Gastroesophageal sphincter (tissue), 4 donors: ENCODE measurements around the gene TENT4B. TPM values are rescaled to one million over a fixed set of nuclear protein-coding genes. Genes with fewer than 3 reads are reported as not detected.

Experiments
- ATAC-seq: fragments of 150-250 bp; one replicate; pipeline ENCODE4 v1.9.1; 2016; ENCODE audit warnings: mild to moderate bottlenecking, moderate library complexity
- H3K27ac ChIP-seq, 4 donors: fragments of 200-600 bp; sonication (generic) in 3 of 4; 1 replicate in 3 of 4; 2 replicates in 1 of 4; pipeline ENCODE4 v1.5.1; 2016 to 2019
- H3K27me3 ChIP-seq: fragments of 200-600 bp; sonication (generic); one replicate; pipeline ENCODE4 v1.5.1; 2019
- H3K36me3 ChIP-seq, 2 donors: fragments of 200-600 bp; sonication (generic); one replicate each; pipeline ENCODE4 v1.5.1; 2019; ENCODE audit warnings: control low read depth in 1 of 2
- H3K4me1 ChIP-seq, 3 donors: fragments of 200-600 bp; sonication (generic); 1 replicate in 2 of 3; 2 replicates in 1 of 3; pipeline ENCODE4 v1.5.1; 2016 to 2019; ENCODE audit warnings: control low read depth in 2 of 3
- H3K4me3 ChIP-seq, 2 donors: fragments of 200-600 bp; sonication (generic); one replicate each; pipeline ENCODE4 v1.5.1; 2019; ENCODE audit warnings: mild to moderate bottlenecking in 1 of 2, moderate library complexity in 1 of 2
- H3K9me3 ChIP-seq, 3 donors: fragments of 200-600 bp; sonication (generic); one replicate each; pipeline ENCODE4 v1.5.1; 2017 to 2019; ENCODE audit warnings: control low read depth in 2 of 3
- CTCF ChIP-seq, 4 experiments: fragments of 200-600 bp in 2 of 4; fragments of 450-650 bp in 2 of 4; sonication (generic) in 1 of 4; IDR thresholded peaks; one replicate each; pipeline ENCODE4 v1.5.1; 2017 to 2019; ENCODE audit warnings: antibody characterized with exemption in 4 of 4, mild to moderate bottlenecking in 2 of 4, moderate library complexity in 2 of 4
- EP300 ChIP-seq: sonication (generic); formaldehyde crosslinking; IDR thresholded peaks from one replicate; pipeline ENCODE4 v1.6.1; 2017; ENCODE audit warnings: antibody characterized with exemption, mild to moderate bottlenecking
- POLR2A ChIP-seq, 2 donors: fragments of 450-650 bp; IDR thresholded peaks; one replicate each; pipeline ENCODE4 v1.6.1; 2017; ENCODE audit warnings: antibody characterized with exemption in 2 of 2, mild to moderate bottlenecking in 2 of 2, moderate library complexity in 1 of 2
- POLR2AphosphoS5 ChIP-seq: sonication (generic); formaldehyde crosslinking; IDR thresholded peaks from one replicate; pipeline ENCODE4 v1.6.1; 2017; ENCODE audit warnings: antibody characterized with exemption
- WGBS, 2 donors: methylation state at CpG; one replicate each; pipeline ENCODE4 v1.1.5; 2018; ENCODE audit warnings: low coverage in 1 of 2; 5-methylcytosine and 5-hydroxymethylcytosine counted together
- total RNA-seq, 4 donors: library from RNA; depleted of rRNA; stranded (reverse); fragments of >200 nt; gene quantifications; one replicate each; pipeline ENCODE4 v1.1.0, GENCODE V29; 2016

Gene TENT4B
- total RNA-seq, 4 donors from 2014 or later, result 13.9 to 25.7 (median 20.9) TPM

GRCh38 chr16:50219402-50219975, 66.4 kb downstream of the TENT4B start:
- 93 to 100% methylated on average over 3 to 4 of the region's 4 CpGs for WGBS, 2 donors
- Histone ChIP-seq H3K9me3 (no peaks in the 10 kb centered on the region), H3K27ac (no peak overlapping the region), H3K4me3 (no peak overlapping the region), H3K36me3 (peaks cover 0 to 98% of the 10 kb centered on the region in 2 donors), H3K4me1 (no peaks in the 10 kb centered on the region), H3K27me3 (no peaks in the 10 kb centered on the region)
- no peak for TF ChIP-seq EP300
- no peak for ATAC-seq

- no peaks in the 10 kb centered on the region for H3K9me3 ChIP-seq
- H3K27ac ChIP-seq, result no peak overlapping the region
- no peaks in the 10 kb centered on the region for H3K27me3 ChIP-seq
- H3K4me3 ChIP-seq, result no peak overlapping the region
- ATAC-seq, result no peak
- 91 to 100% methylated on average over 3 of the region's 3 CpGs for WGBS, 2 donors
- TF ChIP-seq CTCF (IDR thresholded peaks at IDR 0.05) (no peak), POLR2AphosphoS5 (no peak), EP300 (no peak), POLR2A (IDR thresholded peaks at IDR 0.05) (no peak)
- H3K4me1 ChIP-seq, result no peaks in the 10 kb centered on the region
- H3K36me3 ChIP-seq, result peaks cover 10 to 100% of the 10 kb centered on the region in 2 donors
Measured at GRCh38 chr16:50224286-50224685, 71.2 kb downstream of the TENT4B start.

- H3K36me3 ChIP-seq, result peaks cover 10 to 85% of the 10 kb centered on the region in 2 donors
- no peak for ATAC-seq
- H3K27ac ChIP-seq, result no peak overlapping the region
- TF ChIP-seq CTCF (IDR thresholded peaks at IDR 0.05) (no peak), EP300 (no peak), POLR2A (IDR thresholded peaks at IDR 0.05) (no peak), POLR2AphosphoS5 (no peak)
- 43 to 74% methylated on average over 1 to 3 of the region's 3 CpGs for WGBS, 2 donors
- H3K27me3 ChIP-seq, result no peaks in the 10 kb centered on the region
- H3K9me3 ChIP-seq, result no peaks in the 10 kb centered on the region
- H3K4me3 ChIP-seq, result no peak overlapping the region
- no peaks in the 10 kb centered on the region for H3K4me1 ChIP-seq
Measured at GRCh38 chr16:50227120-50227519, 74.0 kb downstream of the TENT4B start.

- Histone ChIP-seq H3K9me3 (no peaks in the 10 kb centered on the region), H3K27me3 (no peaks in the 10 kb centered on the region), H3K4me1 (no peaks in the 10 kb centered on the region), H3K36me3 (peaks cover 10 to 80% of the 10 kb centered on the region in 2 donors), H3K4me3 (no peak overlapping the region), H3K27ac (no peak overlapping the region)
- no peak for ATAC-seq
- 75 to 93% methylated on average over 6 to 7 of the region's 8 CpGs for WGBS, 2 donors
- TF ChIP-seq EP300 (no peak), POLR2AphosphoS5 (no peak), CTCF (IDR thresholded peaks at IDR 0.05) (no peak), POLR2A (IDR thresholded peaks at IDR 0.05) (no peak)
Measured at GRCh38 chr16:50227665-50228064, 74.6 kb downstream of the TENT4B start.

- no peak for TF ChIP-seq POLR2AphosphoS5
- no peak for TF ChIP-seq EP300
- TF ChIP-seq CTCF (IDR thresholded peaks at IDR 0.05), result no peak
- TF ChIP-seq POLR2A (IDR thresholded peaks at IDR 0.05), result no peak
- WGBS, 2 donors, result 91 to 97% methylated on average over 3 to 4 of the region's 5 CpGs
- H3K27me3 ChIP-seq, result no peaks in the 10 kb centered on the region
- peaks cover 10 to 72% of the 10 kb centered on the region in 2 donors for H3K36me3 ChIP-seq
- H3K4me1 ChIP-seq, result no peaks in the 10 kb centered on the region
- no peak overlapping the region for H3K4me3 ChIP-seq
- no peak for ATAC-seq
- no peak overlapping the region for H3K27ac ChIP-seq
- no peaks in the 10 kb centered on the region for H3K9me3 ChIP-seq
Measured at GRCh38 chr16:50228364-50228868, 75.3 kb downstream of the TENT4B start.
